PC-3 (cell line): ENCODE data around the gene PER2.

ENCODE experiments used
- CTCF ChIP-seq: fragments of 300-600 bp; sonication (generic); conservative IDR thresholded peaks from 2 replicates; pipeline ENCODE4 v1.5.1; 2017; ENCODE audit warnings: antibody characterized with exemption, low read depth, mild to moderate bottlenecking, low read length
- EZH2 ChIP-seq: fragments of 300-600 bp; sonication (generic); IDR thresholded peaks from one replicate; pipeline ENCODE4 v1.6.1; 2017; ENCODE audit warnings: antibody characterized with exemption, mild to moderate bottlenecking, low read length; ENCODE audit not compliant: unreplicated experiment
- EZH2phosphoT487 ChIP-seq: fragments of 300-600 bp; sonication (generic); IDR thresholded peaks from 2 replicates; pipeline ENCODE4 v1.6.1; 2018; ENCODE audit warnings: mild to moderate bottlenecking, antibody characterized with exemption, low read length, borderline replicate concordance

- TF ChIP-seq CTCF, result no peak
- no peak for TF ChIP-seq EZH2
- TF ChIP-seq EZH2phosphoT487, result no peak
Measured at GRCh38 chr2:238294393-238295143, 6.2 kb upstream of the PER2 start.
